ENCODE measurements around the gene POLE. TPM values are rescaled to one million over a fixed set of nuclear protein-coding genes. Genes with fewer than 3 reads are reported as not detected.

Gene POLE
- total and polyA plus RNA-seq, 2 donors from 2014 or later, result 5.3 to 23.0 TPM

- no peaks in the 10 kb centered on the region for H3K27me3 ChIP-seq (ENCODE audit: control insufficient read depth, insufficient read depth, low read length)
- FAIRE-seq, result no peak
- no peak overlapping the region for H3K9ac ChIP-seq (ENCODE audit: low read length in 3 of 3)
- intact Hi-C loops (cut with DNase I), result no loop called here
- TF ChIP-seq CTCF (IDR thresholded peaks at IDR 0.05; ENCODE audit: borderline replicate concordance, extremely low read depth, insufficient read depth), result no peak
- H3K9me3 ChIP-seq (ENCODE audit: control insufficient read depth in 2 of 3, insufficient read depth in 1 of 3, low read length in 3 of 3), result no peaks in the 10 kb centered on the region
- no peak for DNase-seq
- no peak overlapping the region for H3K4me3 ChIP-seq (ENCODE audit: low read length in 3 of 3)
- H3K27ac ChIP-seq (ENCODE audit: low read depth in 2 of 2, low read length in 2 of 2), result no peak overlapping the region
- peaks cover 10 to 43% (median 18%) of the 10 kb centered on the region in 3 donors for H3K36me3 ChIP-seq (ENCODE audit: control insufficient read depth in 2 of 3, insufficient read depth in 3 of 3, low read length in 3 of 3)
- no peaks in the 10 kb centered on the region for H3K4me1 ChIP-seq (ENCODE audit: control insufficient read depth in 2 of 3, insufficient read depth in 2 of 3, low read depth in 1 of 3, low read length in 3 of 3)
Measured at GRCh38 chr12:132661972-132662371, 25.2 kb downstream of the POLE start.

- intact Hi-C loops (cut with DNase I), result no loop called here
- Histone ChIP-seq H3K4me3 (ENCODE audit: low read length in 3 of 3) (no peak overlapping the region), H3K27me3 (ENCODE audit: control insufficient read depth, insufficient read depth, low read length) (no peaks in the 10 kb centered on the region), H3K4me1 (ENCODE audit: control insufficient read depth in 2 of 3, insufficient read depth in 2 of 3, low read depth in 1 of 3, low read length in 3 of 3) (no peaks in the 10 kb centered on the region), H3K9me3 (ENCODE audit: control insufficient read depth in 2 of 3, insufficient read depth in 1 of 3, low read length in 3 of 3) (no peaks in the 10 kb centered on the region), H3K36me3 (ENCODE audit: control insufficient read depth in 2 of 3, insufficient read depth in 3 of 3, low read length in 3 of 3) (peaks cover 10 to 35% (median 18%) of the 10 kb centered on the region in 3 donors), H3K27ac (ENCODE audit: low read depth in 2 of 2, low read length in 2 of 2) (no peak overlapping the region), H3K9ac (ENCODE audit: low read length in 3 of 3) (no peak overlapping the region)
- TF ChIP-seq CTCF (IDR thresholded peaks at IDR 0.05; ENCODE audit: borderline replicate concordance, extremely low read depth, insufficient read depth), result no peak
- no peak for FAIRE-seq
- no peak for DNase-seq
Measured at GRCh38 chr12:132660996-132661395, 26.1 kb downstream of the POLE start.

- DNase-seq, result no peak
- H3K27ac ChIP-seq (ENCODE audit: low read depth in 2 of 2, low read length in 2 of 2), result no peak overlapping the region
- FAIRE-seq, result no peak
- TF ChIP-seq CTCF (IDR thresholded peaks at IDR 0.05; ENCODE audit: borderline replicate concordance, extremely low read depth, insufficient read depth), result no peak
- no peaks in the 10 kb centered on the region for H3K4me1 ChIP-seq (ENCODE audit: control insufficient read depth in 2 of 3, insufficient read depth in 2 of 3, low read depth in 1 of 3, low read length in 3 of 3)
- intact Hi-C loops (cut with DNase I), result no loop called here
- H3K9me3 ChIP-seq (ENCODE audit: control insufficient read depth in 2 of 3, insufficient read depth in 1 of 3, low read length in 3 of 3), result no peaks in the 10 kb centered on the region
- H3K27me3 ChIP-seq (ENCODE audit: control insufficient read depth, insufficient read depth, low read length), result no peaks in the 10 kb centered on the region
- no peak overlapping the region for H3K9ac ChIP-seq (ENCODE audit: low read length in 3 of 3)
- no peak overlapping the region for H3K4me3 ChIP-seq (ENCODE audit: low read length in 3 of 3)
- peaks cover 7 to 31% (median 18%) of the 10 kb centered on the region in 3 donors for H3K36me3 ChIP-seq (ENCODE audit: control insufficient read depth in 2 of 3, insufficient read depth in 3 of 3, low read length in 3 of 3)
Measured at GRCh38 chr12:132660052-132660451, 27.1 kb downstream of the POLE start.

- Histone ChIP-seq H3K9me3 (ENCODE audit: control insufficient read depth in 2 of 3, insufficient read depth in 1 of 3, low read length in 3 of 3) (no peaks in the 10 kb centered on the region), H3K4me3 (ENCODE audit: low read length in 3 of 3) (no peak overlapping the region), H3K4me1 (ENCODE audit: control insufficient read depth in 2 of 3, insufficient read depth in 2 of 3, low read depth in 1 of 3, low read length in 3 of 3) (no peaks in the 10 kb centered on the region), H3K27me3 (ENCODE audit: control insufficient read depth, insufficient read depth, low read length) (no peaks in the 10 kb centered on the region), H3K27ac (ENCODE audit: low read depth in 2 of 2, low read length in 2 of 2) (no peak overlapping the region), H3K9ac (ENCODE audit: low read length in 3 of 3) (no peak overlapping the region), H3K36me3 (ENCODE audit: control insufficient read depth in 2 of 3, insufficient read depth in 3 of 3, low read length in 3 of 3) (peaks cover 10 to 37% (median 18%) of the 10 kb centered on the region in 3 donors)
- intact Hi-C loops (cut with DNase I), result no loop called here
- DNase-seq, result no peak
- TF ChIP-seq CTCF (IDR thresholded peaks at IDR 0.05; ENCODE audit: borderline replicate concordance, extremely low read depth, insufficient read depth), result no peak
- no peak for FAIRE-seq
Measured at GRCh38 chr12:132659146-132659545, 28.0 kb downstream of the POLE start.

All from kidney (tissue), 14 donors.